Stimulated activated CD4-positive, alpha-beta T cell treated with anti-CD3 and anti-CD28 coated beads, Interleukin-1b, Interleukin-23, amount 100 ng/mL, for 1 hour (primary cell): ENCODE results near the gene CHST6.
"Not testable (repeated sequence)": the region's sequence is repeated elsewhere in the genome, so short reads cannot be mapped to it uniquely, and the experiment has no call there.

ENCODE experiments used
- DNase-seq, 2 donors: peaks; one replicate each; pipeline ENCODE4 v3.0.0-alpha.2; 2020; ENCODE audit warnings: low read depth in 2 of 2

The CHST6 gene

GRCh38 chr16:75495076-75495674 lies at the start of gene CHST6:
TSS of gene CHST6 (minus strand) at chr16:75495441. CDS start at chr16:75479828, 15,613 bp downstream.
- peak in 1 of 2 donors; percentile 9 for DNase-seq

GRCh38 chr16:75542462-75542861 lies 47.2 kb upstream of the CHST6 start:
- DNase-seq = not testable (repeated sequence)

GRCh38 chr16:75541236-75541635 lies 46.0 kb upstream of the CHST6 start:
- no peak for DNase-seq

GRCh38 chr16:75538882-75539565 lies 43.8 kb upstream of the CHST6 start:
- not testable (repeated sequence) for DNase-seq

- no peak for DNase-seq
Measured at GRCh38 chr16:75537776-75538175, 42.5 kb upstream of the CHST6 start.

- DNase-seq = no peak
Measured at GRCh38 chr16:75535901-75536300, 40.7 kb upstream of the CHST6 start, which contains the start of gene CHST5. TSS of gene CHST5 (minus strand) at chr16:75536108. CDS start at chr16:75530384, 5,724 bp downstream.

GRCh38 chr16:75535211-75535843 lies 40.1 kb upstream of the CHST6 start:
- no peak for DNase-seq

- no peak for DNase-seq
Measured at GRCh38 chr16:75534560-75535205, 39.4 kb upstream of the CHST6 start.

GRCh38 chr16:75532791-75533190 lies 37.5 kb upstream of the CHST6 start:
- DNase-seq = no peak

- no peak for DNase-seq
Measured at GRCh38 chr16:75532142-75532765, 37.0 kb upstream of the CHST6 start.

GRCh38 chr16:75529959-75530358 lies 34.7 kb upstream of the CHST6 start:
- no peak for DNase-seq

- DNase-seq = no peak
Measured at GRCh38 chr16:75529056-75529905, 34.0 kb upstream of the CHST6 start.

- no peak for DNase-seq
Measured at GRCh38 chr16:75527825-75528299, 32.6 kb upstream of the CHST6 start.

- DNase-seq = no peak
Measured at GRCh38 chr16:75526032-75526790, 31.0 kb upstream of the CHST6 start.

- no peak for DNase-seq
Measured at GRCh38 chr16:75519175-75519574, 23.9 kb upstream of the CHST6 start.

- not testable (repeated sequence) for DNase-seq
Measured at GRCh38 chr16:75516189-75516966, 21.1 kb upstream of the CHST6 start.

- DNase-seq = no peak
Measured at GRCh38 chr16:75514296-75514695, 19.1 kb upstream of the CHST6 start.

- DNase-seq = no peak
Measured at GRCh38 chr16:75506574-75506973, 11.3 kb upstream of the CHST6 start.

- no peak for DNase-seq
Measured at GRCh38 chr16:75506107-75506506, 10.9 kb upstream of the CHST6 start.
